Measurements from ENCODE around the gene EDN3. TPM values are rescaled to one million over a fixed set of nuclear protein-coding genes. Genes with fewer than 3 reads are reported as not detected.
A peak's percentile ranks its signal among the peaks of the same experiment; 100 is the strongest.

EDN3 gene
- total and polyA plus RNA-seq, 12 donors, result 0.16 to 2.1 (median 0.45) TPM

GRCh38 chr20:59331721-59332329 lies 31.4 kb downstream of the EDN3 start:
- DNase-seq, result no peak
- Histone ChIP-seq H3K4me1 (replicated peaks in 1 of 2) (no peaks in the 10 kb centered on the region), H3K36me3 (replicated peaks in 1 of 2) (no peaks in the 10 kb centered on the region), H3K27ac (no peak overlapping the region), H3K27me3 (no peaks in the 10 kb centered on the region), H3K4me3 (no peak overlapping the region), H3K9me3 (replicated peaks in 1 of 3) (no peaks in the 10 kb centered on the region)
- TF ChIP-seq POLR2A (IDR thresholded peaks at IDR 0.05) (no peak), CTCF (IDR thresholded peaks at IDR 0.05) (no peak)
- 67 to 78% (median 76%) methylated on average over 9 to 12 of the region's 12 CpGs for WGBS, 4 donors
- intact Hi-C loops (cut with DNase I), result no loop called here

- 59 to 86% (median 78%) methylated on average over 4 to 6 of the region's 6 CpGs for WGBS, 4 donors
- no peak overlapping the region for H3K27ac ChIP-seq
- intact Hi-C loops (cut with DNase I), result no loop called here
- H3K36me3 ChIP-seq (replicated peaks in 1 of 2), result no peaks in the 10 kb centered on the region
- H3K4me3 ChIP-seq, result no peak overlapping the region
- H3K9me3 ChIP-seq (replicated peaks in 1 of 3), result no peaks in the 10 kb centered on the region
- no peaks in the 10 kb centered on the region for H3K27me3 ChIP-seq
- TF ChIP-seq CTCF (IDR thresholded peaks at IDR 0.05) (no peak), POLR2A (IDR thresholded peaks at IDR 0.05) (no peak)
- DNase-seq, result no peak
- no peaks in the 10 kb centered on the region for H3K4me1 ChIP-seq (replicated peaks in 1 of 2)
Measured at GRCh38 chr20:59333260-59333845, 32.9 kb downstream of the EDN3 start.

- no peaks in the 10 kb centered on the region for H3K4me1 ChIP-seq (replicated peaks in 1 of 2)
- no peaks in the 10 kb centered on the region for H3K9me3 ChIP-seq (replicated peaks in 1 of 3)
- 66 to 69% (median 67%) methylated on average over 9 of the region's 9 CpGs for WGBS, 4 donors
- intact Hi-C loops (cut with DNase I), result no loop called here
- no peak overlapping the region for H3K27ac ChIP-seq
- no peak for TF ChIP-seq POLR2A (IDR thresholded peaks at IDR 0.05)
- no peak for TF ChIP-seq CTCF (IDR thresholded peaks at IDR 0.05)
- no peaks in the 10 kb centered on the region for H3K36me3 ChIP-seq (replicated peaks in 1 of 2)
- H3K27me3 ChIP-seq, result no peaks in the 10 kb centered on the region
- no peak overlapping the region for H3K4me3 ChIP-seq
- DNase-seq, result peak in 1 of 7 donors; percentile 7
Measured at GRCh38 chr20:59333951-59334350, 33.5 kb downstream of the EDN3 start.

DNA sequence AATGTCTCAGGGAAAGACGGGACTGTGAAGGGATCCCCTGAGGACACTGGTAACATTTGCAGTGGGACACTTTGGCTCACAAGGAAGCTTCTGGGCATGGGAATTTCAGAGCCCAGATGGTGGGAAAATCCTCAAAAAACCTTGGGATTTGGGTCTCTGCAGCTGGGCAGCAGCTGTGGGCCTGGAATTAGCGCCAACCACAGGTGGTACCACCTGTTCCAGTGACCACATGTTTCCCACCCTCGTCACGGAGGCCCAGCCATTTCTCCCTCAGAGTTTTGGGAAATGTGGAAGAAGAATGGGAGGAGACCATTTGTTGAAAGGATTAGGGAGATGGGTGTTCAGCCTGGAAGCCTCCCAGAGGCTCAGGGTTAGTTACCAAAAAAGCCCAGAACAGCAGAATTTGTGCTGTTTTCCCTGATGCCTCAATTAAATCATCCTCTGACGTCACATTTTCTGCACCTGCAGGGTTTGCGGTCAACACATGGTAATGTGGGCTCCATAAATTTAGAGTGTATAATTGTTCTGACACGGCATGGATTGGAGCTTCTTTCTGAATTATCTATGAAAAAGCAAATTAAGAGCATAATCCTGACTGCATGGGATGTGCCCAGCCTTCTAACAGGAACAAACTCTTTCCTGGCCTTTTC lies 34.4 kb downstream of the EDN3 start:
- WGBS, 4 donors, result 86 to 88% (median 87%) methylated on average over 7 of the region's 7 CpGs
- Histone ChIP-seq H3K9me3 (replicated peaks in 1 of 3) (no peaks in the 10 kb centered on the region), H3K27me3 (no peaks in the 10 kb centered on the region), H3K36me3 (replicated peaks in 1 of 2) (no peaks in the 10 kb centered on the region), H3K27ac (no peak overlapping the region), H3K4me3 (no peak overlapping the region), H3K4me1 (replicated peaks in 1 of 2) (no peaks in the 10 kb centered on the region)
- DNase-seq, result no peak
- intact Hi-C loops (cut with DNase I), result no loop called here
- no peak for TF ChIP-seq CTCF (IDR thresholded peaks at IDR 0.05)
- TF ChIP-seq POLR2A (IDR thresholded peaks at IDR 0.05), result no peak
